Effector memory CD4-positive, alpha-beta T cell (primary cell): ENCODE data around the gene AHNAK2.

ENCODE experiments used
- DNase-seq, 3 donors: peaks; one replicate each; pipeline ENCODE4 v3.0.0-alpha.2; 2020
- H3K27ac ChIP-seq: 2 replicates; pipeline ENCODE4 v1.7.0; 2013; ENCODE audit warnings: mild to moderate bottlenecking, low read length, moderate library complexity; ENCODE audit not compliant: insufficient read depth, poor library complexity, severe bottlenecking
- H3K27me3 ChIP-seq: replicated peaks from 2 replicates; pipeline ENCODE4 v1.7.0; 2013; ENCODE audit warnings: mild to moderate bottlenecking, low read length; ENCODE audit not compliant: insufficient read depth, control insufficient read depth, poor library complexity, severe bottlenecking
- H3K36me3 ChIP-seq: 2 replicates; pipeline ENCODE4 v1.7.0; 2013; ENCODE audit warnings: mild to moderate bottlenecking, low read length, moderate library complexity; ENCODE audit not compliant: control insufficient read depth, insufficient read depth
- H3K4me1 ChIP-seq: 2 replicates; pipeline ENCODE4 v1.7.0; 2013; ENCODE audit warnings: low read length, mild to moderate bottlenecking; ENCODE audit not compliant: control insufficient read depth, insufficient read depth, poor library complexity, severe bottlenecking
- H3K4me3 ChIP-seq: 2 replicates; pipeline ENCODE4 v1.7.0; 2013; ENCODE audit warnings: low read length, low read depth, mild to moderate bottlenecking; ENCODE audit not compliant: insufficient read depth, poor library complexity, severe bottlenecking
- H3K9me3 ChIP-seq: 2 replicates; pipeline ENCODE4 v1.7.0; 2013; ENCODE audit warnings: mild to moderate bottlenecking, low read length, moderate library complexity; ENCODE audit not compliant: control insufficient read depth

The AHNAK2 gene

DNA sequence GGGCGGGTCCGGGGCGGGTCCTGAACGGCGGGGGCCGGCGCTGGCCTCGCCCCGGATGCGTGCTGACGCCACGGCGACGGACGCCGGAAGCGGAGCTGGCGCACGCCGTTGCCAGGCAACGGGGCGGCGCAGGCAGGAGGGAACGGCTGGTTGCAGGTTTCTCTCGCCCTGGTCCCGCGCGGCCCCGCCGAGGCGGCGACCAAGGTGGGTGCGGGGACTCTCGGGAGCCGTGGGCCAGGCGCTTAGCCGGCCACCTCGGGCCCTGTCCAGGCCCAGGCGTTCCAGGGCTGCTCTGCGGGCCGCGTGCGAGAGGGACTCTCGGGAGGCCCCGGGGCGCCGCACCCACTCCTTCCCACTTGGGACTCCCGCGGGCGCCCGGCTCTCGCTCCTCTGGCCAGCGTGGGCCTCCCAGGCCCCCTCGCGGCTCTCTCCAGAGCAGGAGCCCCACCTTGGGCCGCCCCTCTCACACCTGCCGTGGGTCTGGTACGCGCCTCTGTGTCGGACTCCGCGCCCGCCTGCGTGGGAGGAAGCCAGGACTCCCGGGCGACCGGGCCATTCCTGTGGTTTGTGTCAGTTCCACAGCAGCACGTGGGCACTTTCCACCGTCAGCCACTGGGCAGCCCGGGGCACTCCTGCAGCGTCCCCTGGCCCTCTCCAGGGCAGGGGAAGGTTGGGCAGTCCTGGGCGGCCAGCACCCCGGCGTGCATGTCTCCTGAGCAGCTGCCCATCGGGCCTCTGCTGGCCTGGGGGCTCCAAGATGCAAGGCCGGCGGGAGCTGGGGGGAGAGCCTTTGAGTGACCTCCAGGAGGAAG, 7.7 kb upstream of the AHNAK2 start, which contains the start of gene CLBA1:
Gene CLBA1, plus strand, starts transcription at position 114 of the 812 bp plus-strand sequence. Its CDS starts 644 bp downstream, at position 758.
- peak within 1 kb of the TSS; percentile 66 for H3K4me3 ChIP-seq
- H3K27ac ChIP-seq: peak within 1 kb of the TSS; percentile 69
- DNase-seq: peak; percentile 81 to 83 (median 82)
- no peaks in the 10 kb centered on the region for H3K27me3 ChIP-seq
- H3K4me1 ChIP-seq: peaks cover 6% of the 10 kb centered on the region
- H3K9me3 ChIP-seq: no peaks in the 10 kb centered on the region
- no peaks in the 10 kb centered on the region for H3K36me3 ChIP-seq

DNA sequence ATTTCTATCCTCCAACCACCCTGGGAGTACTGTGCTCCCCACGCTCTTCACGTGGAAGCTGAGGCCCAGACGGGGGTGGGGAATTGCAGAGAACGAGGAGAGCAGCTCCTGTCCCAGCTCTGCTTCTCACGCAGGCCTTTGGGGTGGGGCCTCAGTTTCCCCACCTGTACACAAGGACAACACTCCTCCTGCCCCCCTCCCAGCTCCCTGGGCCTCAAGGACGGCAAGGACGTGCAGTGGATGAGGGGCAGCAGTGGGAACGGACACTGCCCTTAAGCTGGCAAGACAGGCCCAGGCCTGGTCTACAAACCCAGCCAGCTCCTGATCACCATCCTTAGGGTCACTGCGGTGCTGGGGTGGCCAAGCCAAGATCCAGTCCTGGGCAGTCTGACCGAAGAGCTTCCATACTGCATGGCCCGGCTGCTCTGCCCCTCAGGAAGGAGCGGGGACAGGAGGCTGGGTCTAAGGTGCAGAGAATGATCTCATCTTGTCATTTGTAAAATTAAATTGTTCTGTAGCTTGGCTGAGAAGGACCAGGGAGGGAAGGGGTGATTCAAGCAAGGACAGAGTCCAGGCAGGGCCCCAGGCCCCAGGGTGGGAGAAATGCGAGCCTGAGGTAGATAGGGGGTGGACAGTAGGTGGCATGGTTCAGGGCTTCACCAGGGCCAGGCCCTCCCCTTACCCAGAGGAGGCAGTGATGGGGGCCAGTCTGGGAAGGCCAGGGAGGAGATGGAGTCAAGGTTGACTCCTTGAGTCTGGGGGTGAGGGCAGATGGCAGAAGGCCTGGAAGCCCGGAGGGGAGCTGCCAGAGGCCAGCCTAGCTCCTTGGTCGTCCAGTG, 6.1 kb upstream of the AHNAK2 start:
- Histone ChIP-seq H3K9me3 (no peaks in the 10 kb centered on the region), H3K4me1 (peaks cover 6% of the 10 kb centered on the region), H3K27me3 (no peaks in the 10 kb centered on the region), H3K27ac (no peak overlapping the region), H3K4me3 (no peak overlapping the region), H3K36me3 (no peaks in the 10 kb centered on the region)
- no peak for DNase-seq

DNA sequence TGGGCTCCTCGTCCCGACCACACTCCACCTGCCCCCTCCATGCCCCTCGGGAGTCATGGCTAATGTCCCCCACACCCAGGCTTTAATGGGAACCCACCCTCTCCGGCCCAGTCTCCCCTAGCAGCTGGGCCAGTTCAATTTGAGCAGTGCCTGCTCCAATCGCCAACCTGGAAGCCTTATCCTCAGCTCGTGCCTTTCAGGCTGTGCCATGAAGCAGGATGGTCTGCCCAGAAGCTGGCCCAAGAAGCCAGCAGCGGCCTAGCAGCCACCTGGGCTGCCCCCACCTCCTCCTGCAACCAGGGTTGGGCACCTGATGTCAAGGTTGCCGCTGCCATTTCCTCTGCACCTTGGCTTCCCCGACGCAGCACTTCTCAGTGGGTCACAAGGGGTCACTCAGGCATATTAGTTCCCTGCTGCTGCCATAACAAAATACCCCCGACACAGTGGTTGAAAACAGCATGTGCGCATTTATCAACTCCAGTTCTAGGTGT, 5.1 kb upstream of the AHNAK2 start:
- H3K9me3 ChIP-seq: no peaks in the 10 kb centered on the region
- peaks cover 13% of the 10 kb centered on the region for H3K4me1 ChIP-seq
- no peak overlapping the region for H3K4me3 ChIP-seq
- H3K27me3 ChIP-seq: peaks cover 6% of the 10 kb centered on the region
- no peak overlapping the region for H3K27ac ChIP-seq
- no peaks in the 10 kb centered on the region for H3K36me3 ChIP-seq
- DNase-seq: no peak

DNA sequence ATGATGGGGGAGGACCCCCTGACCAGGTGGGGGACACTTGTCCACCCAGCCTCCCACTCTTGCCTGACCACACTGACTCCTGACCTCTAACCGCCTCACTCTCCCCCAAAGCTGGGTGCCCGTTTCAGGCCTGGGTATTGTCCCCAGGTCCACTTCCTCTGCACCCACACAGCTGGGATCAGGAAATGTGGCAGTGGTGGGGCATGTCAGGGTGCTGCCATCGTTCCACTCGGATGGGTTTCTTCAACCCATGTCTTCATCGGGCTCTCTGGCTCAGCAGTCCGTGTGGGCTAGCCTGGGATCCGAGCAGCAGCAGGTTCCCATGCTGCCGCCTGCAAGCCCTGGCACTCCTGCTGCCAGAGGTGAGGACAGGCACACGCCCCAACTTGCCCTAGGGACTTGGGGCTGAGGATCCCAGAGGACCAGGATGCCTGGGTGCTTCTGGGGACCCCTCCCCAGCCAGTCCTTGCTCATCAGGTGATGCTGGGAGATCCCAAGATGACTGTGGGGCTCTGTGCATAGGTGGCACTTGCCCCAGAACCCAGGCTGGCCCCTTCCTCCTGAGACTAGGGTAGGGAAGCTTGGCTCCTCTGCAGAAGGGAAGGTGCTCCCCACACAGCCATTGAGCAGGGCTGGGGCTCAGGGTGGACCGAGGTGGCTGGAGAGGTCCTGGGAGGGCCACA, 4.5 kb upstream of the AHNAK2 start:
- DNase-seq: no peak

DNA sequence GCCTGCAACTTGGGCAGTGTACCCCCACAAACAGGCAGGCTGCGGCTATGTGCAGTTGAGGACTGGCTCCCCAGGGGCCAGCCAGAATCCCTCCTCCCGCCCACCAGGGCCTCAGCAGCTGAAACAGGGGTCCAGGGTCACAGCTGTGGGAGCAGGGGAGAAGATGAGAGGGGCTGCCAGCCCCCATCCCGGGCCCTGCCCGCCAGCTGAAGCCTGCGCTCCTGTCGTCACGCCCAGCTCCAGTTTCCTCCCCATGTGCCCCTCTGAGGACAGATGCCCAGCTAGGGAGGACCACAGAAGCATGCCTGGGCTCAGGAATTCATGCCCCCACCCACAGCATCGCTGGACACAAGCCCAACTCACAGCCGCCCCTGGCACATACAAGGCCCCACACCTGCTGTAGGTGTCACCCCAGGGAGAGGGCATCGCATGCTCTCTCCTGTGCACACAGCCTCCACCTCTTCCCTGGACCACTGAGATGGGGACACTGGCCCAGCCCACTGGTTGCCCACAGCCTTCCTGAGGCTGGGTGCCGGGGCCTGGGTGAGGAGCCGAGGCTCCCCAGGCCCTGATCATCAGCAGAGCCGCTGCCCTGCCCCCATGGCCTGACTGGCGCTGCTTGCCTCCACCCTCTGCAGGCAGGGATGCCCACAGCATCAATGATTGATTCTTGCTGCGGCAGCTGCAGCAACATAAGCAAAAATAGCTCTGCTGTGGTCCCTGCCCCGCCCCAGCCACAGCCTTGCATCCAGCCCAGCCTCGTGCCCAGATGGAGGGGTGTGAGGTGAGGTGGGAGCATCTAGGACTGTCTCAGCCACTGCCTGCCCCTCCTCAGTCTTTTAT, 3.7 kb upstream of the AHNAK2 start:
- Histone ChIP-seq H3K27me3 (peaks cover 11% of the 10 kb centered on the region), H3K4me1 (peaks cover 19% of the 10 kb centered on the region), H3K36me3 (no peaks in the 10 kb centered on the region), H3K27ac (no peak overlapping the region), H3K4me3 (no peak overlapping the region), H3K9me3 (no peaks in the 10 kb centered on the region)
- DNase-seq: no peak

More for the DNA sequence above, 4.5 kb upstream of the AHNAK2 start:
- no peak overlapping the region for H3K27ac ChIP-seq
- H3K4me1 ChIP-seq: peaks cover 16% of the 10 kb centered on the region
- peaks cover 6% of the 10 kb centered on the region for H3K27me3 ChIP-seq
- no peak overlapping the region for H3K4me3 ChIP-seq
- no peaks in the 10 kb centered on the region for H3K9me3 ChIP-seq
- H3K36me3 ChIP-seq: no peaks in the 10 kb centered on the region

DNA sequence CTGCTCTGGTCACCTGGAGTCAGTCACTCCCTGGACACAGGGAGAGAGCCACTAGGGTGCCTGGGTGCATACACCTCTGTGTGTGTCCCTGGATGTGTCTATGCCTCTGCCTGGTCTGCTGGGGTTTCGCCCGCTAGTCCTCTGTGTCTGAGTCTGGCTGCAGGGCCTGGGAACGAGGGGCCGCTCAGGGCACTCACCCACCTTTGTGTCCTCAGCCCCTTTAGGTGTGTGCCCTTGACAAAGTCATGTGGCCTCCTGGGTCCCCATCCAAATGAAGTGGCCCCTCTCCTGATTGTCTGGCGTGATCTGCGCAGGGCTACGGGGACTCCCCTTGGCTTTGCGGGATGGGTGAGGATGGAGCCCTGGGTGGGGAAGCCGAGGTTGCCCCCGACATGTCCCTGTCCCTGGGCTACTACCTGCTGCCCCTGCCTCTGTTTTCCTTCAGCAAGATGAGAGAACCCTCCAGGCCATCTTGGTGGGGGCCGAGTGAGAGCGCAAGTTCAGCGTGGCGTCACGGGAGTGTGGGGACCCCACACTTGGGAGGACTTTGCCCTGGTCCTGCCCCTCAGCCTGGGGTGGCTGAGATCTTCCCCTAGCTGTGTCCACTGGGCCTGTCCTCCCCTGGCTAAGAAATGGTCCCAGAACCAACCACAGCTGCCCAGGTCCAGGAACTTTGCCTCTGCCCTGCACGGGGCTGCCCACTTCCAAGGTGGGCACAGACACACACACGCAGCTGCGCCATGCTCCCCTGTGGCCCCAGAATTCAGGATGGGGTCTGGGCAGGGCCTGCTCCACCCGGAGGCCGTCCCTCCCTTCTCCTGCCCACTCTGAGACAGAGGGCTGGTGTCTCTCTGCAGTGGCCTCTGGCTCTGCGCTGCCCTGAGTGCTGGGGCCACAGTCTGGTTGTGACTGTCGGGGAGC, 2.7 kb upstream of the AHNAK2 start:
- Histone ChIP-seq H3K27me3 (peaks cover 18% of the 10 kb centered on the region), H3K4me3 (no peak overlapping the region), H3K36me3 (no peaks in the 10 kb centered on the region), H3K4me1 (peaks cover 13% of the 10 kb centered on the region), H3K9me3 (no peaks in the 10 kb centered on the region), H3K27ac (no peak overlapping the region)
- DNase-seq: no peak

DNA sequence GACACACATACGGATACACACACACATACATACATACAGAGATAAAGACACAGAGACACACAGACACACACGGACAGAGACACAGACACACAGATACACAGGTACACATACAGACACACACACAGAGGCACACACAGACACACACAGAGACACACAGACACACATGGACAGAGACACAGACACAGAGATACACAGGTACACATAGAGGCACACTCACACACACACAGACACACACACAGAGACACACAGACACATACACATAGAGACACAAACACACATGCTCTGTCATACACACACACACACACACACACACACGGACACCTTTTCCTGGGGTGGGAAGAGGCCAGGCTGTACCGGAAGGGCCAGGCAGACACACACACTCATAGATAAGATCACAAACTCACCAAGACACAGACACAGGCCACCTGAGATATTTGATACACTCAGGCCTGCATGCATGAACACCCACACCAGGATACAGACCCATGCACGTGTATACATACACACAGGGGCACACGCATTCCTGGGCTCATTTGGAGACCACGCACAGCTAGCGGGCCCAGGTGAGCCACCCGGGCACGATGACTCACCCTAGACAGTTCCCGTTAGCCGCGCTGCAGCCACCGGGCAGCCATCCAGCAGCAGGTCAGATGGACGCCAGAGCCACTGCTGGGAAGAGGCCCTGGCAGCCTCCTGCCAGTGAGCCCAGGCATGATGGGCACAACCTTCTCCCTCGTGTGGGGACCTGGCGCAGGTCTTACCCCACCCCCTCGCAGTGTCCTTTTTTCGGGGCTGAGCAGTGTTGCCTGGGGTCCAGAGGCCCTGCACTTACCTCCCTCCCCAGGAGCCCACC, 1.8 kb upstream of the AHNAK2 start:
- no peak overlapping the region for H3K27ac ChIP-seq
- peaks cover 18% of the 10 kb centered on the region for H3K27me3 ChIP-seq
- H3K36me3 ChIP-seq: no peaks in the 10 kb centered on the region
- no peak overlapping the region for H3K4me3 ChIP-seq
- no peak for DNase-seq
- peaks cover 13% of the 10 kb centered on the region for H3K4me1 ChIP-seq
- no peaks in the 10 kb centered on the region for H3K9me3 ChIP-seq
